ENCODE results near the gene ACTL8.

The ACTL8 gene

GRCh38 chr1:17802945-17803344 is 47.8 kb downstream of the ACTL8 start:
- H3K27me3 ChIP-seq (replicated peaks; ENCODE audit: insufficient read depth, low read length), result peaks cover 88% of the 10 kb centered on the region
- H3K27ac ChIP-seq (ENCODE audit: low read length), result no peak overlapping the region
- H3K9me3 ChIP-seq (replicated peaks; ENCODE audit: insufficient read depth, low read length), result no peaks in the 10 kb centered on the region
- H2AFZ ChIP-seq (ENCODE audit: low read length), result no peak overlapping the region
- no peak for TF ChIP-seq EZH2 (optimal IDR thresholded peaks at IDR 0.05; ENCODE audit: low read depth, low read length)
- H3K9ac ChIP-seq (ENCODE audit: low read length), result no peak overlapping the region
- no peaks in the 10 kb centered on the region for H3K9me2 ChIP-seq (replicated peaks; ENCODE audit: insufficient read depth, low read length)
- no peaks in the 10 kb centered on the region for H3K36me3 ChIP-seq (replicated peaks; ENCODE audit: insufficient read depth, low read length)
- no peaks in the 10 kb centered on the region for H4K20me1 ChIP-seq (ENCODE audit: insufficient read depth, low read length)
- no peak overlapping the region for H3K4me3 ChIP-seq (ENCODE audit: low read length)
- no peak overlapping the region for H3K4me2 ChIP-seq (ENCODE audit: low read depth, low read length)
- DNase-seq, result no peak
- H3F3A ChIP-seq (ENCODE audit: insufficient read depth, low read length), result no peaks in the 10 kb centered on the region
- H3K79me2 ChIP-seq (ENCODE audit: low read length), result no peaks in the 10 kb centered on the region
- H3K4me1 ChIP-seq (ENCODE audit: low read length), result no peaks in the 10 kb centered on the region

GRCh38 chr1:17805869-17806684 is 50.9 kb downstream of the ACTL8 start:
- no peaks in the 10 kb centered on the region for H3K9me2 ChIP-seq (replicated peaks; ENCODE audit: insufficient read depth, low read length)
- H3K9me3 ChIP-seq (replicated peaks; ENCODE audit: insufficient read depth, low read length), result no peaks in the 10 kb centered on the region
- H3F3A ChIP-seq (ENCODE audit: insufficient read depth, low read length), result no peaks in the 10 kb centered on the region
- no peak overlapping the region for H3K27ac ChIP-seq (ENCODE audit: low read length)
- no peaks in the 10 kb centered on the region for H3K79me2 ChIP-seq (ENCODE audit: low read length)
- H3K36me3 ChIP-seq (replicated peaks; ENCODE audit: insufficient read depth, low read length), result no peaks in the 10 kb centered on the region
- no peak overlapping the region for H3K4me2 ChIP-seq (ENCODE audit: low read depth, low read length)
- no peak overlapping the region for H2AFZ ChIP-seq (ENCODE audit: low read length)
- no peaks in the 10 kb centered on the region for H3K4me1 ChIP-seq (ENCODE audit: low read length)
- no peak overlapping the region for H3K9ac ChIP-seq (ENCODE audit: low read length)
- no peak for DNase-seq
- peaks cover 87% of the 10 kb centered on the region for H3K27me3 ChIP-seq (replicated peaks; ENCODE audit: insufficient read depth, low read length)
- no peaks in the 10 kb centered on the region for H4K20me1 ChIP-seq (ENCODE audit: insufficient read depth, low read length)
- TF ChIP-seq CTCF (IDR thresholded peaks at IDR 0.05; ENCODE audit: low read length) (no peak), EZH2phosphoT487 (IDR thresholded peaks at IDR 0.05; ENCODE audit: low read length) (no peak), EZH2 (optimal IDR thresholded peaks at IDR 0.05; ENCODE audit: low read depth, low read length) (no peak)
- no peak overlapping the region for H3K4me3 ChIP-seq (ENCODE audit: low read length)

- Histone ChIP-seq H3K9me2 (replicated peaks; ENCODE audit: insufficient read depth, low read length) (no peaks in the 10 kb centered on the region), H3K4me2 (ENCODE audit: low read depth, low read length) (no peak overlapping the region), H4K20me1 (ENCODE audit: insufficient read depth, low read length) (no peaks in the 10 kb centered on the region), H3K27ac (ENCODE audit: low read length) (no peak overlapping the region), H3K4me1 (ENCODE audit: low read length) (no peaks in the 10 kb centered on the region), H3K79me2 (ENCODE audit: low read length) (no peaks in the 10 kb centered on the region), H3K27me3 (replicated peaks; ENCODE audit: insufficient read depth, low read length) (peaks cover 91% of the 10 kb centered on the region), H3K36me3 (replicated peaks; ENCODE audit: insufficient read depth, low read length) (no peaks in the 10 kb centered on the region), H3K9me3 (replicated peaks; ENCODE audit: insufficient read depth, low read length) (no peaks in the 10 kb centered on the region), H3F3A (ENCODE audit: insufficient read depth, low read length) (no peaks in the 10 kb centered on the region), H3K4me3 (ENCODE audit: low read length) (no peak overlapping the region), H3K9ac (ENCODE audit: low read length) (no peak overlapping the region), H2AFZ (ENCODE audit: low read length) (no peak overlapping the region)
- no peak for DNase-seq
- TF ChIP-seq EZH2phosphoT487 (IDR thresholded peaks at IDR 0.05; ENCODE audit: low read length), result no peak
- TF ChIP-seq EZH2 (optimal IDR thresholded peaks at IDR 0.05; ENCODE audit: low read depth, low read length), result no peak
- no peak for TF ChIP-seq CTCF (IDR thresholded peaks at IDR 0.05; ENCODE audit: low read length)
Measured at GRCh38 chr1:17808816-17809215, 53.7 kb downstream of the ACTL8 start.

GRCh38 chr1:17810668-17811067 is 55.5 kb downstream of the ACTL8 start:
- TF ChIP-seq CTCF (IDR thresholded peaks at IDR 0.05; ENCODE audit: low read length) (no peak), EZH2 (optimal IDR thresholded peaks at IDR 0.05; ENCODE audit: low read depth, low read length) (no peak), EZH2phosphoT487 (IDR thresholded peaks at IDR 0.05; ENCODE audit: low read length) (no peak)
- no peaks in the 10 kb centered on the region for H4K20me1 ChIP-seq (ENCODE audit: insufficient read depth, low read length)
- no peak overlapping the region for H3K27ac ChIP-seq (ENCODE audit: low read length)
- no peak overlapping the region for H3K4me2 ChIP-seq (ENCODE audit: low read depth, low read length)
- DNase-seq, result no peak
- H3K9me2 ChIP-seq (replicated peaks; ENCODE audit: insufficient read depth, low read length), result no peaks in the 10 kb centered on the region
- no peak overlapping the region for H2AFZ ChIP-seq (ENCODE audit: low read length)
- no peaks in the 10 kb centered on the region for H3K79me2 ChIP-seq (ENCODE audit: low read length)
- no peaks in the 10 kb centered on the region for H3K9me3 ChIP-seq (replicated peaks; ENCODE audit: insufficient read depth, low read length)
- no peak overlapping the region for H3K4me3 ChIP-seq (ENCODE audit: low read length)
- H3K36me3 ChIP-seq (replicated peaks; ENCODE audit: insufficient read depth, low read length), result no peaks in the 10 kb centered on the region
- H3K9ac ChIP-seq (ENCODE audit: low read length), result no peak overlapping the region
- no peaks in the 10 kb centered on the region for H3K4me1 ChIP-seq (ENCODE audit: low read length)
- peaks cover 94% of the 10 kb centered on the region for H3K27me3 ChIP-seq (replicated peaks; ENCODE audit: insufficient read depth, low read length)
- no peaks in the 10 kb centered on the region for H3F3A ChIP-seq (ENCODE audit: insufficient read depth, low read length)
